SK-N-SH (cell line): ENCODE data around the gene CTNNA3. TPM values are rescaled to one million over a fixed set of nuclear protein-coding genes. Genes with fewer than 3 reads are reported as not detected.

Experiments
- CTCF ChIA-PET: fragments of 300-600, 350-600 bp; formaldehyde crosslinking; extraction: SDS; loops from one replicate; lab custom pipeline; 2021; lab: Yijun Ruan, JAX
- POLR2A ChIA-PET: fragments of 350-600 bp; sonication (Branson Sonifier 250); formaldehyde crosslinking; extraction: SDS; loops from one replicate; lab custom pipeline; 2020; ENCODE audit warnings: antibody characterized with exemption, inconsistent platforms; lab: Yijun Ruan, JAX
- DNase-seq: peaks from one replicate; pipeline ENCODE4 v3.0.0; 2012
- H2AFZ ChIP-seq: fragments of 200-600 bp; sonication (generic); 2 replicates; pipeline ENCODE4 v1.8.1; 2016; ENCODE audit warnings: antibody characterized with exemption, mild to moderate bottlenecking, low read depth
- H3F3A ChIP-seq: fragments of 200-600 bp; sonication (generic); replicated peaks from 2 replicates; pipeline ENCODE3; 2016; ENCODE audit warnings: antibody characterized with exemption, mild to moderate bottlenecking; ENCODE audit not compliant: insufficient read depth
- H3K27ac ChIP-seq, 2 experiments: fragments of 200-500 bp in 1 of 2; fragments of 200-600 bp in 1 of 2; sonication (Bioruptor generic) in 1 of 2; sonication (generic), shearing (Covaris generic) in 1 of 2; 2 replicates each; pipeline versions ENCODE4 v1.5.1 to v1.6.1; 2014 to 2016; ENCODE audit warnings: low read depth in 2 of 2, inconsistent platforms in 1 of 2, low read length in 1 of 2, mild to moderate bottlenecking in 1 of 2, mixed read lengths in 1 of 2
- H3K27me3 ChIP-seq: fragments of 200-600 bp; sonication (generic), shearing (Covaris generic); 2 replicates; pipeline ENCODE4 v1.6.1; 2016; ENCODE audit warnings: mixed run types; ENCODE audit not compliant: insufficient read depth
- H3K36me3 ChIP-seq, 2 experiments: fragments of 200-500 bp in 1 of 2; fragments of 200-600 bp in 1 of 2; sonication (Bioruptor generic) in 1 of 2; sonication (generic) in 1 of 2; replicated peaks in 1 of 2; 2 replicates each; pipeline versions ENCODE3 to v1.5.1; 2014 to 2016; ENCODE audit warnings: low read length in 1 of 2, mild to moderate bottlenecking in 1 of 2; ENCODE audit not compliant: insufficient read depth in 2 of 2, control insufficient read depth in 1 of 2
- H3K4me1 ChIP-seq, 2 experiments: fragments of 200-500 bp in 1 of 2; fragments of 200-600 bp in 1 of 2; sonication (Bioruptor generic) in 1 of 2; sonication (generic), shearing (Covaris generic) in 1 of 2; 2 replicates each; pipeline versions ENCODE4 v1.5.1 to v1.6.1; 2014 to 2016; ENCODE audit warnings: low read depth in 1 of 2, low read length in 1 of 2, mixed run types in 1 of 2; ENCODE audit not compliant: insufficient read depth in 2 of 2, control insufficient read depth in 1 of 2
- H3K4me2 ChIP-seq: fragments of 200-600 bp; sonication (generic), shearing (Covaris generic); 2 replicates; pipeline ENCODE4 v1.6.1; 2017; ENCODE audit warnings: mixed run types
- H3K4me3 ChIP-seq, 2 experiments: fragments of 200-500 bp in 1 of 2; fragments of 200-600 bp in 1 of 2; sonication (Bioruptor generic) in 1 of 2; sonication (generic), shearing (Covaris generic) in 1 of 2; 2 replicates each; pipeline versions ENCODE4 v1.5.1 to v1.8.1; 2014 to 2016; ENCODE audit warnings: low read depth in 2 of 2, inconsistent platforms in 1 of 2, low read length in 1 of 2, mild to moderate bottlenecking in 1 of 2, mixed read lengths in 1 of 2, moderate library complexity in 1 of 2
- H3K79me2 ChIP-seq: fragments of 200-600 bp; sonication (generic); 2 replicates; pipeline ENCODE4 v1.8.1; 2017; ENCODE audit warnings: mild to moderate bottlenecking; ENCODE audit not compliant: insufficient read depth
- H3K9ac ChIP-seq: fragments of 200-600 bp; sonication (generic); 2 replicates; pipeline ENCODE4 v1.6.1; 2017; ENCODE audit warnings: mixed run types
- H3K9me2 ChIP-seq: fragments of 200-600 bp; sonication (generic); 2 replicates; pipeline ENCODE4 v1.6.1; 2017; ENCODE audit warnings: mixed run types
- H3K9me3 ChIP-seq: fragments of 200-600 bp; sonication (generic); 2 replicates; pipeline ENCODE4 v1.6.1; 2017; ENCODE audit warnings: mixed run types, mild to moderate bottlenecking, moderate library complexity
- H4K20me1 ChIP-seq: fragments of 200-600 bp; sonication (generic); 2 replicates; pipeline ENCODE4 v1.6.1; 2017; ENCODE audit warnings: mild to moderate bottlenecking, mixed run types; ENCODE audit not compliant: insufficient read depth
- ELF1 ChIP-seq: IDR thresholded peaks from 2 replicates; pipeline ENCODE4 v1.4.0; 2012
- FOSL2 ChIP-seq: IDR thresholded peaks from 2 replicates; pipeline ENCODE4 v1.4.0; 2012; ENCODE audit warnings: low read depth, mild to moderate bottlenecking, moderate library complexity, borderline replicate concordance
- FOXJ3 ChIP-seq: sonication (generic); formaldehyde crosslinking; IDR thresholded peaks from 2 replicates; pipeline ENCODE4 v1.5.1; 2020; ENCODE audit warnings: mild to moderate bottlenecking, missing genetic modification reagents
- FOXM1 ChIP-seq: IDR thresholded peaks from 2 replicates; pipeline ENCODE4 v1.4.0; 2012; ENCODE audit warnings: low read depth, mild to moderate bottlenecking
- GABPA ChIP-seq: IDR thresholded peaks from 2 replicates; pipeline ENCODE4 v1.4.0; 2012; ENCODE audit warnings: low read depth, mild to moderate bottlenecking
- JUND ChIP-seq: IDR thresholded peaks from 2 replicates; pipeline ENCODE4 v1.4.0; 2012
- RAD21 ChIP-seq: IDR thresholded peaks from 2 replicates; pipeline ENCODE4 v1.6.1; 2012; ENCODE audit warnings: mild to moderate bottlenecking, low read length
- RCOR1 ChIP-seq: fragments of 150-350 bp; IDR thresholded peaks from 2 replicates; pipeline ENCODE4 v1.6.1; 2017; ENCODE audit warnings: antibody characterized with exemption, low read length
- SIN3A ChIP-seq: IDR thresholded peaks from 2 replicates; pipeline ENCODE4 v1.6.1; 2012; ENCODE audit warnings: low read depth, mild to moderate bottlenecking, low read length, moderate library complexity, borderline replicate concordance
- YY1 ChIP-seq: IDR thresholded peaks from 2 replicates; pipeline ENCODE4 v1.4.0; 2012; ENCODE audit warnings: low read depth, mild to moderate bottlenecking
- WGBS: methylation state at CpG from one replicate; pipeline ENCODE4 v1.1.6; 2017; ENCODE audit warnings: low lambda C conversion rate; 5-methylcytosine and 5-hydroxymethylcytosine counted together
- polyA plus RNA-seq, 3 experiments: library from polyadenylated mRNA; depleted of rRNA; stranded (reverse); fragments of >200 nt; gene quantifications; 2 replicates each; pipeline ENCODE4 v1.2.3, GENCODE V29; 2012
- TF ChIP-seq, protein P1 (sequence below): IDR thresholded peaks from 2 replicates; pipeline ENCODE4 v1.4.0; 2012; ENCODE audit warnings: low read depth, borderline replicate concordance
- TF ChIP-seq, protein P2 (sequence below): fragments of 200-600 bp; sonication (generic); IDR thresholded peaks from 2 replicates; pipeline ENCODE4 v1.6.1; 2017; ENCODE audit warnings: antibody characterized with exemption, mild to moderate bottlenecking, moderate library complexity
- TF ChIP-seq, protein P3 (sequence below): fragments of 150-350 bp; IDR thresholded peaks from 2 replicates; pipeline ENCODE4 v1.6.1; 2016; ENCODE audit warnings: mild to moderate bottlenecking, low read depth, low read length

CTNNA3 gene
- polyA plus RNA-seq, 1 of the 3 experiments (the other 2 are of a cell fraction), result not detected

DNA sequence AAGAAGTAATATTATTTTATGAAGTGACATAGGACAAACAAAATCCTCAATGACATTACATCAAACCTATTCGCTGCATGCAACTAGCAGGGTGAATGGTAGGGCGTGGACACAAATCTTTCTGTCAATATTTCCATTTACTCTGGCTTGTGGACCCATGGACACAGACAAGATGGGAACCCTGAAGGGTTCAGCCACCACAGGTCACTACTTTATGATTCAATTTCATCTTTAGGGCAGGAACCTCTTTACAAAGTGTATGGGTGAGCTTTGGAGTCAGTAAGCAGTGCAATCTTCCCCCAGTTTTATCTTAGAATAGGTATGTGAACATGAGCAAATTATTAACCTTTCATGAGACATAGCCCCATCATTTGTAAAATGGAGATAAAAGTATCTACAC, 1752.5 kb downstream of the CTNNA3 start:
- no peak overlapping the region for H3K4me2 ChIP-seq
- CTCF ChIA-PET, result no interaction called here
- no peaks in the 10 kb centered on the region for H3K9me3 ChIP-seq
- H4K20me1 ChIP-seq, result no peaks in the 10 kb centered on the region
- H3K27ac ChIP-seq, result no peak overlapping the region
- no peaks in the 10 kb centered on the region for H3K9me2 ChIP-seq
- POLR2A ChIA-PET, result no interaction called here
- no peaks in the 10 kb centered on the region for H3K36me3 ChIP-seq
- H3K27me3 ChIP-seq, result no peaks in the 10 kb centered on the region
- no peak overlapping the region for H3K4me3 ChIP-seq
- 32% methylated on average over 2 of the region's 2 CpGs for WGBS
- no peak for DNase-seq
- H3F3A ChIP-seq, result no peaks in the 10 kb centered on the region
- no peaks in the 10 kb centered on the region for H3K79me2 ChIP-seq
- TF ChIP-seq GABPA, result no peak
- no peak for TF ChIP-seq YY1
- TF ChIP-seq JUND, result no peak
- TF ChIP-seq, protein P1, sequence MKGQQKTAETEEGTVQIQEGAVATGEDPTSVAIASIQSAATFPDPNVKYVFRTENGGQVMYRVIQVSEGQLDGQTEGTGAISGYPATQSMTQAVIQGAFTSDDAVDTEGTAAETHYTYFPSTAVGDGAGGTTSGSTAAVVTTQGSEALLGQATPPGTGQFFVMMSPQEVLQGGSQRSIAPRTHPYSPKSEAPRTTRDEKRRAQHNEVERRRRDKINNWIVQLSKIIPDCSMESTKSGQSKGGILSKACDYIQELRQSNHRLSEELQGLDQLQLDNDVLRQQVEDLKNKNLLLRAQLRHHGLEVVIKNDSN, result no peak
- TF ChIP-seq FOXM1, result no peak
- no peak for TF ChIP-seq RAD21
- TF ChIP-seq SIN3A, result no peak
- no peak for TF ChIP-seq FOSL2
- TF ChIP-seq, protein P2, sequence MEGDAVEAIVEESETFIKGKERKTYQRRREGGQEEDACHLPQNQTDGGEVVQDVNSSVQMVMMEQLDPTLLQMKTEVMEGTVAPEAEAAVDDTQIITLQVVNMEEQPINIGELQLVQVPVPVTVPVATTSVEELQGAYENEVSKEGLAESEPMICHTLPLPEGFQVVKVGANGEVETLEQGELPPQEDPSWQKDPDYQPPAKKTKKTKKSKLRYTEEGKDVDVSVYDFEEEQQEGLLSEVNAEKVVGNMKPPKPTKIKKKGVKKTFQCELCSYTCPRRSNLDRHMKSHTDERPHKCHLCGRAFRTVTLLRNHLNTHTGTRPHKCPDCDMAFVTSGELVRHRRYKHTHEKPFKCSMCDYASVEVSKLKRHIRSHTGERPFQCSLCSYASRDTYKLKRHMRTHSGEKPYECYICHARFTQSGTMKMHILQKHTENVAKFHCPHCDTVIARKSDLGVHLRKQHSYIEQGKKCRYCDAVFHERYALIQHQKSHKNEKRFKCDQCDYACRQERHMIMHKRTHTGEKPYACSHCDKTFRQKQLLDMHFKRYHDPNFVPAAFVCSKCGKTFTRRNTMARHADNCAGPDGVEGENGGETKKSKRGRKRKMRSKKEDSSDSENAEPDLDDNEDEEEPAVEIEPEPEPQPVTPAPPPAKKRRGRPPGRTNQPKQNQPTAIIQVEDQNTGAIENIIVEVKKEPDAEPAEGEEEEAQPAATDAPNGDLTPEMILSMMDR, result no peak
- no peak for TF ChIP-seq FOXJ3
- TF ChIP-seq, protein P3, sequence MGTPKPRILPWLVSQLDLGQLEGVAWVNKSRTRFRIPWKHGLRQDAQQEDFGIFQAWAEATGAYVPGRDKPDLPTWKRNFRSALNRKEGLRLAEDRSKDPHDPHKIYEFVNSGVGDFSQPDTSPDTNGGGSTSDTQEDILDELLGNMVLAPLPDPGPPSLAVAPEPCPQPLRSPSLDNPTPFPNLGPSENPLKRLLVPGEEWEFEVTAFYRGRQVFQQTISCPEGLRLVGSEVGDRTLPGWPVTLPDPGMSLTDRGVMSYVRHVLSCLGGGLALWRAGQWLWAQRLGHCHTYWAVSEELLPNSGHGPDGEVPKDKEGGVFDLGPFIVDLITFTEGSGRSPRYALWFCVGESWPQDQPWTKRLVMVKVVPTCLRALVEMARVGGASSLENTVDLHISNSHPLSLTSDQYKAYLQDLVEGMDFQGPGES, result no peak
- H2AFZ ChIP-seq, result no peak overlapping the region
- H3K4me1 ChIP-seq, result no peaks in the 10 kb centered on the region
- no peak overlapping the region for H3K9ac ChIP-seq

DNA sequence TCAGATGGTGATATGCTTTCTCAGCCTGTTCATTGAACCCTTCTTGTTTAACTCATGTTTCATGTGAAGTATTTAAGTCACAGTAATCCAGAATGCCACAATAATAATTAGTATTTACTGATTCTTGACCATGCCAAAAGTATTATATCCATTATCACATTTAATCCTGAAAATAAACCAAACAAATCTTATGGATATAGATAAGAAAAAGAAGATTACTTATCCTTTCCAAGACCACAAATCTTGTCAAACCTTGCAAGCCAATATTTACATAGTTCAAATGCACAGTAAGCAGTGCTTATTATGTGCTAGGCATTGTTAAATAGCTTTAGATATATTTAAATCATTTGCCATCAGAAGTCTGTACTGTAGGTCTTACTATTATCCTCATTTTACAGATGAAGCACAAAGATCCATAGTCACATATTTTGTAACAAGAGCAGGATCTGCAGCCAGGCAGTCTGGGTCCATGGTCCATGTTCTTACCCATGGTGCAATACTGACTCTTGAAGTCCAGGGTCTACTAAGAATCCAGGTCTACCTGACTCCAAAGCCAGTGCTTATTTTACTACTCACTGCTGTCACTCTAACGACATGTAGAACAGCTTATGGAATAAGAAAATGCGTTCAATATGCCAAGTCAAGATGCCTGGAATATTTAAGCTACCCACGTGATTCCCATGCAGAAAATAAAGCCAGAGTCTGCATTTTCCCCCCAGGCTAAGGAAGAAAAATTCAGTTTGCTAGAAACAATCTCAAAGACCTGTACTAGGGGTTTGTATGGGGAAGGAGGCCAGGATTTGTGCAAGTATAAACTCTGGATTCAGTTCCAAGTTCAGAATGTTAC, 1755.0 kb downstream of the CTNNA3 start:
- H3K9me3 ChIP-seq, result no peaks in the 10 kb centered on the region
- H3K9ac ChIP-seq, result no peak overlapping the region
- no peak for TF ChIP-seq RCOR1
- TF ChIP-seq FOXM1, result no peak
- TF ChIP-seq ELF1, result no peak
- H4K20me1 ChIP-seq, result no peaks in the 10 kb centered on the region
- H3F3A ChIP-seq, result no peaks in the 10 kb centered on the region
- H3K27me3 ChIP-seq, result no peaks in the 10 kb centered on the region
- ChIA-PET CTCF (no interaction called here), POLR2A (no interaction called here)
- H3K9me2 ChIP-seq, result no peaks in the 10 kb centered on the region
- DNase-seq, result no peak
- H3K4me3 ChIP-seq, result no peak overlapping the region
- H3K4me1 ChIP-seq, result no peaks in the 10 kb centered on the region
- no peaks in the 10 kb centered on the region for H3K36me3 ChIP-seq
- no peak overlapping the region for H3K4me2 ChIP-seq
- H3K27ac ChIP-seq, result no peak overlapping the region
- H2AFZ ChIP-seq, result no peak overlapping the region
- WGBS, result 14% methylated on average over 3 of the region's 3 CpGs
- H3K79me2 ChIP-seq, result no peaks in the 10 kb centered on the region
